MM.1S (cell line): ENCODE data around the gene EDAR.

ENCODE experiments used
- DNase-seq: peaks from one replicate; pipeline ENCODE4 v3.0.0-alpha.2; 2015
- H2AFZ ChIP-seq: fragments of 300-600 bp; sonication (generic); 2 replicates; pipeline ENCODE4 v1.6.0; 2016; ENCODE audit warnings: antibody characterized with exemption, low read length
- H3F3A ChIP-seq: fragments of 300-600 bp; sonication (generic); 2 replicates; pipeline ENCODE4 v1.6.1; 2016; ENCODE audit warnings: mild to moderate bottlenecking, antibody characterized with exemption, low read length, moderate library complexity, mixed read lengths; ENCODE audit not compliant: insufficient read depth
- H3K27ac ChIP-seq: fragments of 300-600 bp; sonication (generic); 2 replicates; pipeline ENCODE4 v1.5.1; 2016; ENCODE audit warnings: mild to moderate bottlenecking, low read length
- H3K27me3 ChIP-seq: fragments of 300-600 bp; sonication (generic); replicated peaks from 2 replicates; pipeline ENCODE4 v1.6.0; 2016; ENCODE audit warnings: low read length; ENCODE audit not compliant: insufficient read depth
- H3K36me3 ChIP-seq: fragments of 300-600 bp; sonication (generic); replicated peaks from 2 replicates; pipeline ENCODE4 v1.6.1; 2016; ENCODE audit warnings: mild to moderate bottlenecking, low read length, mixed read lengths; ENCODE audit not compliant: insufficient read depth
- H3K4me1 ChIP-seq: fragments of 300-600 bp; sonication (generic); 2 replicates; pipeline ENCODE4 v1.6.1; 2016; ENCODE audit warnings: low read length, mixed read lengths
- H3K4me2 ChIP-seq: fragments of 300-600 bp; sonication (generic); 2 replicates; pipeline ENCODE4 v1.6.0; 2016; ENCODE audit warnings: low read depth, low read length
- H3K4me3 ChIP-seq: fragments of 300-600 bp; sonication (generic); 2 replicates; pipeline ENCODE4 v1.5.1; 2016; ENCODE audit warnings: low read length, mixed read lengths
- H3K79me2 ChIP-seq: fragments of 300-600 bp; sonication (generic); 2 replicates; pipeline ENCODE4 v1.6.1; 2016; ENCODE audit warnings: mixed run types, low read length, mixed read lengths
- H3K9ac ChIP-seq: fragments of 300-600 bp; sonication (generic); 2 replicates; pipeline ENCODE4 v1.6.1; 2016; ENCODE audit warnings: low read length, mixed read lengths
- H3K9me2 ChIP-seq: fragments of 300-600 bp; sonication (generic); replicated peaks from 2 replicates; pipeline ENCODE4 v1.6.1; 2016; ENCODE audit warnings: mild to moderate bottlenecking, low read length, mixed read lengths; ENCODE audit not compliant: insufficient read depth
- H3K9me3 ChIP-seq: fragments of 300-600 bp; sonication (generic); replicated peaks from 2 replicates; pipeline ENCODE4 v1.6.1; 2016; ENCODE audit warnings: mild to moderate bottlenecking, low read length, mixed read lengths; ENCODE audit not compliant: insufficient read depth
- H4K20me1 ChIP-seq: fragments of 300-600 bp; sonication (generic); 2 replicates; pipeline ENCODE4 v1.6.1; 2016; ENCODE audit warnings: mild to moderate bottlenecking, low read length, moderate library complexity, mixed read lengths; ENCODE audit not compliant: insufficient read depth
- CTCF ChIP-seq: fragments of 300-600 bp; sonication (generic); IDR thresholded peaks from 2 replicates; pipeline ENCODE4 v1.5.1; 2016; ENCODE audit warnings: antibody characterized with exemption, low read length, mixed read lengths
- EZH2 ChIP-seq: fragments of 300-600 bp; sonication (generic); optimal IDR thresholded peaks from 2 replicates; pipeline ENCODE3; 2017; ENCODE audit warnings: low read depth, mild to moderate bottlenecking, antibody characterized with exemption, low read length, mixed read lengths
- EZH2phosphoT487 ChIP-seq: fragments of 300-600 bp; sonication (generic); IDR thresholded peaks from 2 replicates; pipeline ENCODE4 v1.6.1; 2018; ENCODE audit warnings: antibody characterized with exemption, low read length

EDAR gene

GRCh38 chr2:108923736-108924579, 65.1 kb downstream of the EDAR start:
- no peak overlapping the region for H3K27ac ChIP-seq
- H3K36me3 ChIP-seq = no peaks in the 10 kb centered on the region
- H2AFZ ChIP-seq = no peak overlapping the region
- H3K79me2 ChIP-seq = no peaks in the 10 kb centered on the region
- H3K4me2 ChIP-seq = no peak overlapping the region
- DNase-seq = no peak
- no peak overlapping the region for H3K4me3 ChIP-seq
- H3K9me2 ChIP-seq = no peaks in the 10 kb centered on the region
- no peaks in the 10 kb centered on the region for H3K9me3 ChIP-seq
- no peaks in the 10 kb centered on the region for H3F3A ChIP-seq
- no peak overlapping the region for H3K9ac ChIP-seq
- TF ChIP-seq EZH2phosphoT487 (no peak), EZH2 (no peak), CTCF (no peak)
- no peaks in the 10 kb centered on the region for H4K20me1 ChIP-seq
- H3K4me1 ChIP-seq = no peaks in the 10 kb centered on the region
- H3K27me3 ChIP-seq = no peaks in the 10 kb centered on the region

GRCh38 chr2:108923019-108923700, 65.9 kb downstream of the EDAR start:
- Histone ChIP-seq H3K79me2 (no peaks in the 10 kb centered on the region), H3K4me1 (no peaks in the 10 kb centered on the region), H4K20me1 (no peaks in the 10 kb centered on the region), H3K27ac (no peak overlapping the region), H3K9me2 (no peaks in the 10 kb centered on the region), H3K9ac (no peak overlapping the region), H2AFZ (no peak overlapping the region), H3K4me2 (no peak overlapping the region), H3K9me3 (no peaks in the 10 kb centered on the region), H3F3A (no peaks in the 10 kb centered on the region), H3K27me3 (no peaks in the 10 kb centered on the region), H3K4me3 (no peak overlapping the region), H3K36me3 (no peaks in the 10 kb centered on the region)
- TF ChIP-seq EZH2phosphoT487 (no peak), CTCF (no peak), EZH2 (no peak)
- no peak for DNase-seq

GRCh38 chr2:108922141-108922915, 66.7 kb downstream of the EDAR start:
- no peaks in the 10 kb centered on the region for H3K36me3 ChIP-seq
- no peaks in the 10 kb centered on the region for H3K27me3 ChIP-seq
- H2AFZ ChIP-seq = no peak overlapping the region
- no peak for TF ChIP-seq EZH2phosphoT487
- TF ChIP-seq CTCF = no peak
- TF ChIP-seq EZH2 = no peak
- no peaks in the 10 kb centered on the region for H3F3A ChIP-seq
- no peaks in the 10 kb centered on the region for H4K20me1 ChIP-seq
- no peak overlapping the region for H3K4me3 ChIP-seq
- no peak overlapping the region for H3K4me2 ChIP-seq
- no peaks in the 10 kb centered on the region for H3K9me3 ChIP-seq
- no peak overlapping the region for H3K9ac ChIP-seq
- no peaks in the 10 kb centered on the region for H3K9me2 ChIP-seq
- H3K79me2 ChIP-seq = no peaks in the 10 kb centered on the region
- no peak for DNase-seq
- no peaks in the 10 kb centered on the region for H3K4me1 ChIP-seq
- H3K27ac ChIP-seq = no peak overlapping the region
